ENCODE measurements around the gene CRACR2B.

Gene CRACR2B

GRCh38 chr11:794766-795633 is 32.7 kb upstream of the CRACR2B start:
- no peak for DNase-seq (ENCODE audit: low read depth in 2 of 2)

- peak; percentile 67 to 81 for DNase-seq (ENCODE audit: low read depth in 2 of 2)
These were observed 31.8 kb upstream of the CRACR2B start for GRCh38 chr11:795634-796564.

GRCh38 chr11:796565-797295 is 31.0 kb upstream of the CRACR2B start:
- no peak for DNase-seq (ENCODE audit: low read depth in 2 of 2)

- DNase-seq (ENCODE audit: low read depth in 2 of 2): peak; percentile 52 to 74
These were observed 30.2 kb upstream of the CRACR2B start for GRCh38 chr11:797296-798092.

- peak; percentile 64 to 81 for DNase-seq (ENCODE audit: low read depth in 2 of 2)
These were observed 29.5 kb upstream of the CRACR2B start, which contains the start of gene SLC25A22 for GRCh38 chr11:798093-798713. TSS of gene SLC25A22 (minus strand) at chr11:798281. CDS start at chr11:795006, 3,275 bp downstream.

- DNase-seq (ENCODE audit: low read depth in 2 of 2): no peak
These were observed 27.9 kb upstream of the CRACR2B start for GRCh38 chr11:799641-800316.

DNA sequence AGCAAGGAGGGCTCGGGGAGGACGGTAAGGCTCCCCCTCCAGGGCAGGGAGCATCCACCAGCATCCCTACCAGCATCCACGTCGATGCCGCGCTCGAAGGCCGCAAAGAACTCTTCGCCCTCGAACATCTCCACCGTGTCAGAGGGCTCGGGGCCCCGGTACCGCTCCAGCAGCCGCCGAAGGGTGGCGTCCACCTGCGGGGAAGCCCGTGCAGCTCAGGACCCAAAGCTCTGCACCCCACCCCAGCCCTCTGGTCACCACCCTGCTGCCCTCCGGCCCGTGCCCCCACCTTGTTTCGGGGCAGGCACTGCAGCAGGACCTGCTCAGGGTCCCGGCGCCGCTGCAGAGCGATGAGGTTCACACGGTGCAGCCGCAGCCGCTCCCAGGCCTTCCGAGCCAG is 27.2 kb upstream of the CRACR2B start:
- no peak for DNase-seq (ENCODE audit: low read depth in 2 of 2)

- no peak for DNase-seq (ENCODE audit: low read depth in 2 of 2)
These were observed 26.5 kb upstream of the CRACR2B start for GRCh38 chr11:801097-801780.

DNA sequence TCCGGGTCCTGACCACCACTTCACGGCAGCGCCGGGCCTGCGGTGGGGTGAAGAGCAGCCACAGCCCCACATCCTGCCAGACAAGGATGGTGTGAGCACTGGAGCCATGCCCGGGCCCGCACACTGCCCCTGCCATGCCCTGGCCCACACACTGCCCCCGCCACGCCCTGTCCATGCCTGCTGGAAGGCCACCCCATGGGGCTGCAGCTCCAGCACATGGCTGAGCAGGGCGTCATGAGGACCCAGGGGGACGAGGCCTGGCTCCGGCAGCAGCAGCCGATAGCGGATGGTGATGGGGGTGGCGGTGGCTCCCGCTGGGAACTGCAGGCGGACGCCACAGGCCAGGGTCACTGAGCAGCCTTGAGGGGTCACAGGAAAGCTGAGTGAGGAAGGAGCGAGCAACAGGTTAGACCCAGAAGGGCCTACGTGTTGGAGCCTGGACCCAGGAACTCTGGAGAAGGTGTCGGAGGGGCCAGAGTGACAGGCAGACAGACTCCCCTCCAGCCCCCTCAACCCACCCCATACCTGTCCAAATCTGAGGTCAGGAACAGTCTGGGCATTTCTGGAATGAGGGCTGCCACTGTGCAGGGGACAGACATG is 25.6 kb upstream of the CRACR2B start:
- DNase-seq (ENCODE audit: low read depth in 2 of 2): no peak

- DNase-seq (ENCODE audit: low read depth in 2 of 2): no peak
These were observed 24.8 kb upstream of the CRACR2B start for GRCh38 chr11:802693-803466.

GRCh38 chr11:803467-803742 is 24.3 kb upstream of the CRACR2B start:
- no peak for DNase-seq (ENCODE audit: low read depth in 2 of 2)

- DNase-seq (ENCODE audit: low read depth in 2 of 2): no peak
These were observed 23.7 kb upstream of the CRACR2B start for GRCh38 chr11:803770-804598.

GRCh38 chr11:804599-804964 is 23.1 kb upstream of the CRACR2B start:
- no peak for DNase-seq (ENCODE audit: low read depth in 2 of 2)

DNA sequence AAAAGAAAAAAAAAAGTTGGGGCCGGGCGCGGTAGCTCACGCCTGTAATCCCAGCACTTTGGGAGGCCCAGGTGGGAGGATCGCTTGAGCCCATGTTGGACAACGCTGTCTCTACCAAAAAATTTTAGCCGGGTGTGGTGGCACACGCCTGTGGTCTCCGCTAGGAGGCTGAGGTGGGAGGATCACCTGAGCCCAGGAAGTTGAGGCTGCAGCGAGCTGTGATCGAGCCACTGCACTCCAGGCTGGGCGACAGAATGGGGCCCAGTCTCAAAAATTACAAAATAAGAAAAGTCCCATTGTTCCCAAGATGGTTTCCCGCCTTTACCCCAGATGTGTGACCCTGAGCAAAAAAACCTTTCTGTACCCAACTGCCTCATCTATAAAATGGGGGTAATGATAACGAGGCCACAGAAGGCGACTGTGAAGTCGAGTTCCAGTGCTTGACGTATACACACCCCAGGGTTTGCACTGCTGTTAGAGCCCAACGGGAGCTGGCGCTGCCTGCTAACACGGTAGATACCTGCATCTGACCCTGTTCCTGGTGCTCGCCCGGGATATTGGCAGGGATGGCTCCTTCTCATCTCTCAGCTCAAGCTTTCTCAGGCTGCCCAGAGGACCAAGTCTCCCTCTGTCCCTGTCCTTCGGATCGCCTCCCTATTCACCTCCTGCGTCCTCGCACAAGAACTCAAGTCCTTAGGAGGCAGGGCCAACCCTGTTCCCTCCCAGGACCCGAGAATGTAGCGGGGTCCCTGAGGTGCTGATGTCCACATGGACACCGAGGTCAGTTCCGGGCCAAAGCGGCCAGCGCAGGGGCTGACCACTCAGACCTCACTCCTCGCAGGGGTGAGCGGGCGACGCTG is 19.1 kb upstream of the CRACR2B start:
- no peak for DNase-seq (ENCODE audit: low read depth in 2 of 2)

- DNase-seq (ENCODE audit: low read depth in 2 of 2): peak; percentile 97
These were observed 18.3 kb upstream of the CRACR2B start, which contains the start of gene RPLP2 for GRCh38 chr11:809287-810039. TSS of gene RPLP2 (plus strand) at chr11:809967. CDS start at chr11:810235, 268 bp downstream.

Data from stimulated activated CD4-positive, alpha-beta T cell treated with anti-CD3 and anti-CD28 coated beads, Interleukin-12 subunit alpha, Interleukin-12 subunit beta, amount 100 ng/mL, for 24 hours (primary cell).